Prostate gland (tissue), 2 donors: ENCODE data around the gene TBC1D5.

Experiments
- POLR2A ChIP-seq: fragments of 450-650 bp; IDR thresholded peaks from one replicate; pipeline ENCODE4 v1.6.1; 2016; ENCODE audit warnings: antibody characterized with exemption, mild to moderate bottlenecking
- POLR2AphosphoS5 ChIP-seq: sonication (generic); formaldehyde crosslinking; IDR thresholded peaks from one replicate; pipeline ENCODE4 v1.6.1; 2017; ENCODE audit warnings: antibody characterized with exemption
- TF ChIP-seq, protein P1 (sequence below), 4 experiments: fragments of 200-600 bp in 2 of 4; fragments of 450-650 bp in 2 of 4; sonication (generic) in 2 of 4; IDR thresholded peaks; 1 replicate in 3 of 4; 2 replicates in 1 of 4; pipeline ENCODE4 v1.5.1; 2016 to 2019; ENCODE audit warnings: antibody characterized with exemption in 4 of 4, mild to moderate bottlenecking in 2 of 4, moderate library complexity in 2 of 4

DNA sequence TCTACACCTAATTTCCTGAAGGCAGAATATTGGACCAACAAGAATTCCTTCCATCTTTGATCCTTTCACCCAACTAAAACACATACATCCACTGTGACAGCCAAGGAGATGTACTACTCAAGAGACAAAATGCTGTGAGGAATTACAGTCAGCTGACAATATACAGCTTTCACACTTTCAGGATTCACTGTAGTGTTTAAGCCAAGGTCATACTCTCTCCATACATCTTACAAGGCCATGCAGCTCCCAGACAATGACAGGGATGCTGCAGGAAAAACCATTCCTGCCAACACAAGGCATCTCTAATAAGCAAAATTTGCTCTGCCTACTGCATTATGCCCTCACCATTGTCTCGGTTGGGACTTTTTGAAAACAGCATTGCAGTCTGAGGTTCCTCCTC, 170.7 kb downstream of the TBC1D5 start:
- TF ChIP-seq, protein P1, sequence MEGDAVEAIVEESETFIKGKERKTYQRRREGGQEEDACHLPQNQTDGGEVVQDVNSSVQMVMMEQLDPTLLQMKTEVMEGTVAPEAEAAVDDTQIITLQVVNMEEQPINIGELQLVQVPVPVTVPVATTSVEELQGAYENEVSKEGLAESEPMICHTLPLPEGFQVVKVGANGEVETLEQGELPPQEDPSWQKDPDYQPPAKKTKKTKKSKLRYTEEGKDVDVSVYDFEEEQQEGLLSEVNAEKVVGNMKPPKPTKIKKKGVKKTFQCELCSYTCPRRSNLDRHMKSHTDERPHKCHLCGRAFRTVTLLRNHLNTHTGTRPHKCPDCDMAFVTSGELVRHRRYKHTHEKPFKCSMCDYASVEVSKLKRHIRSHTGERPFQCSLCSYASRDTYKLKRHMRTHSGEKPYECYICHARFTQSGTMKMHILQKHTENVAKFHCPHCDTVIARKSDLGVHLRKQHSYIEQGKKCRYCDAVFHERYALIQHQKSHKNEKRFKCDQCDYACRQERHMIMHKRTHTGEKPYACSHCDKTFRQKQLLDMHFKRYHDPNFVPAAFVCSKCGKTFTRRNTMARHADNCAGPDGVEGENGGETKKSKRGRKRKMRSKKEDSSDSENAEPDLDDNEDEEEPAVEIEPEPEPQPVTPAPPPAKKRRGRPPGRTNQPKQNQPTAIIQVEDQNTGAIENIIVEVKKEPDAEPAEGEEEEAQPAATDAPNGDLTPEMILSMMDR (IDR thresholded peaks at IDR 0.05): no peak
- TF ChIP-seq POLR2A: no peak
- TF ChIP-seq POLR2AphosphoS5: no peak
